B cell (primary cell): ENCODE measurements around the gene COX20.

Source experiments
- EZH2 ChIP-seq: IDR thresholded peaks from 2 replicates; pipeline ENCODE4 v1.6.1; 2012; ENCODE audit warnings: borderline replicate concordance, low read depth, mild to moderate bottlenecking, moderate library complexity, low read length; ENCODE audit not compliant: insufficient read depth, poor library complexity, severe bottlenecking
- TF ChIP-seq, protein P1 (sequence below): fragments of 200-600 bp; IDR thresholded peaks from one replicate; pipeline ENCODE4 v1.8.0; 2022; ENCODE audit warnings: antibody characterized with exemption, mild to moderate bottlenecking

DNA sequence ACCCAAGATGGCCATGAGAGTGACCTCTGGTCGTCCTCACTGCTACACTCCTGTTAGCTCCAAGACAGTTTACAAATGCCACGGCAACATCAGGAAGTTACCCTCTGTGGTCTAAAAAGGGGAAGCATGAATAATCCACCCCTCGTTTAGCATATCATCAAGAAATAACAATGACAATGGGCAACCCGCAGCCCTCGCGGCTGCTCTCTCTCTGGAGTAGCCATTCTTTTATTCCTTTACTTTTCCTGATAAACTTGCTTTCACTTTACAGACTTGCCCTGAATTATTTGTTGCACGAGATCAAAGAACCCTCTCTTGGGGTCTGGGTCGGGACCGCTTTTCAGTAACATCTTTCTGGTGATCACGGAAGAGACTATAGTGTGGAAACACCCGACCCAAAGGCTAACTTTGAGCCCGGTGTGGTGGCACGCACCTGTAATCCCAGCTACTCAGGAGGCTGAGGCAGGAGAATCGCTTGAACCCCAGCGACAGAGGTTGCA, 19.8 kb upstream of the COX20 start:
- TF ChIP-seq, protein P1, sequence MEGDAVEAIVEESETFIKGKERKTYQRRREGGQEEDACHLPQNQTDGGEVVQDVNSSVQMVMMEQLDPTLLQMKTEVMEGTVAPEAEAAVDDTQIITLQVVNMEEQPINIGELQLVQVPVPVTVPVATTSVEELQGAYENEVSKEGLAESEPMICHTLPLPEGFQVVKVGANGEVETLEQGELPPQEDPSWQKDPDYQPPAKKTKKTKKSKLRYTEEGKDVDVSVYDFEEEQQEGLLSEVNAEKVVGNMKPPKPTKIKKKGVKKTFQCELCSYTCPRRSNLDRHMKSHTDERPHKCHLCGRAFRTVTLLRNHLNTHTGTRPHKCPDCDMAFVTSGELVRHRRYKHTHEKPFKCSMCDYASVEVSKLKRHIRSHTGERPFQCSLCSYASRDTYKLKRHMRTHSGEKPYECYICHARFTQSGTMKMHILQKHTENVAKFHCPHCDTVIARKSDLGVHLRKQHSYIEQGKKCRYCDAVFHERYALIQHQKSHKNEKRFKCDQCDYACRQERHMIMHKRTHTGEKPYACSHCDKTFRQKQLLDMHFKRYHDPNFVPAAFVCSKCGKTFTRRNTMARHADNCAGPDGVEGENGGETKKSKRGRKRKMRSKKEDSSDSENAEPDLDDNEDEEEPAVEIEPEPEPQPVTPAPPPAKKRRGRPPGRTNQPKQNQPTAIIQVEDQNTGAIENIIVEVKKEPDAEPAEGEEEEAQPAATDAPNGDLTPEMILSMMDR: no peak
- no peak for TF ChIP-seq EZH2
